ENCODE measurements around the gene TPSG1.
"Not testable (repeated sequence)": the region's sequence is repeated elsewhere in the genome, so short reads cannot be mapped to it uniquely, and the experiment has no call there.

TPSG1 gene

DNA sequence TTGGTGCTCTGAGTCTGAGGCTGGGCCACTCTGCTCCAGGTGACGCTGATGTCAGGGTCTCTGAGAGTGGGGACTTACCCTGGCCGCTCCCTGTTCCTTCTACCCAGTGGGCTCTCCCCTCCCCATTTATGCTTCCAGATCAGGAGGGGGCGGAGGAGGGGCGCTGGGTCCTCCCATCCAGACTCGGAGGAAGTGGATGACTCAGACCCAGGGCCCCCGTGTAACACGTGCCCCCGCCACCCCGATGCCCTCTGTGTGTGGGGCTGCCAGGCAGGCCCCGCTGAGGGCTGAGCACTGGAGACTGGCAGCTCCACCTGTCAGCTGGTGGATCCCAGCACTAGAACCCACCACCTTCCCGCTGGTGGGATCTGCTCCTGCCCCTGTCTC, 5.0 kb upstream of the TPSG1 start, which contains the start of gene TPSB2:
TSS of gene TPSB2 (minus strand) at position 101 of the 387 bp plus-strand sequence. CDS start 233 bp downstream, outside the sequence.
- not testable (repeated sequence) for DNase-seq

DNA sequence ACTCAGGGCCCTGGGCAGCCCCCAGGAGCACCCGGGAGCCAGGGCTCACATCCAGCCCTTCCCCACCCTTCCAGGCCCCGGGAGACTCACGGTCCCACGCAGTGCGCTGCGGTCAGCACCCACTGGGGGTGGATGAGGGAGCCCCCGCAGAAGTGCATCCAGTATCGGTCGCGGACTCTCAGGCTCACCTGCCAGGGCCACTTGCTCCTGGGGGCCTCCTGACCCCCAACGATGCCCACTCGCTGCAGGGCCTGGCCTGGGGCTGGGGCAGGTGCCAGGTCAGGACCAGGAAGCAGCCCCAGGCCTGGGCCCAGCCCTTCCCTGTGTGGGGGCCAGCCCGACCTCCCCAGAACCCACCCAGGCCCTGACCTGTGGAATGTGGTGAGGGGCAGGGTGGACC, 4.4 kb upstream of the TPSG1 start:
- DNase-seq = not testable (repeated sequence)

DNA sequence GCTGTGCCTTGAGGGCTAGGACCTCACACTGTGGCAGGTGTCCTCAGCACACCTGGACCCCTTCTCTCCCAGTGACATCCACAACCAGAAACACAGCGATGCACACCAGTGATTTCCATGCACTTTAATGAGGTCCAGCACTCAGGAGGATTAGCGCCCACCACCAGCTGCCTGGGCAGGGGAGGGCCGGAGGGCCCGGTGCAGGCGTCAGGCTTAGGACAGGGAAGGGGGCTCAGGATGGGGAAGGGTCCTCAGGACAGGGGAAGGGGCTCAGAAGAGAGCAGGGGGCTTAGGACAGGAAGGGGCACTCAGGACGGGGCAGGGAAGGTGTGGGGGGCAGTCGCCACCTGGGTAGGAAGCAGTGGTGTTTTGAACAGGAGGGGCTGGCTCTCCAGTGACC, 3.2 kb upstream of the TPSG1 start:
- DNase-seq = not testable (repeated sequence)

DNA sequence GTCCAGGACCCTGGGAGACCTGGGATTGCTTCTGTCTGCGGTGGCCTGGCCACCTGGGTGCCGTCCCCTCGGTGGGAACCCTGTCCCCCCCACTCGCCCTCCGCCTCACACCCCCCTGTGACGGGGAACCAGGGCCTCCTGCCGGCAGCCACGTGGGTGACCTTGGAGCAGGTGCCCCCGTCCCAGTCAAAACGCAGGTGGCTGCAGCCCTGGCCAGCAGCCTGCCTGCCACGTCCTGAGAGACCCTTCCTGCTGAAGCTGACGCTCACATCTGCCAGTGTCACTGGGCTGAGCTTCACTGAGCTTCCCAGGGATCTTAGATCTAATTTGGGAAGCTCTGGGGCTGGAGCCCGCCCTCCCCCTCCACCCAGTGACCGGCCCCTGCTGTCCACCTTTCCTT, 1.6 kb upstream of the TPSG1 start:
- DNase-seq = not testable (repeated sequence)

DNA sequence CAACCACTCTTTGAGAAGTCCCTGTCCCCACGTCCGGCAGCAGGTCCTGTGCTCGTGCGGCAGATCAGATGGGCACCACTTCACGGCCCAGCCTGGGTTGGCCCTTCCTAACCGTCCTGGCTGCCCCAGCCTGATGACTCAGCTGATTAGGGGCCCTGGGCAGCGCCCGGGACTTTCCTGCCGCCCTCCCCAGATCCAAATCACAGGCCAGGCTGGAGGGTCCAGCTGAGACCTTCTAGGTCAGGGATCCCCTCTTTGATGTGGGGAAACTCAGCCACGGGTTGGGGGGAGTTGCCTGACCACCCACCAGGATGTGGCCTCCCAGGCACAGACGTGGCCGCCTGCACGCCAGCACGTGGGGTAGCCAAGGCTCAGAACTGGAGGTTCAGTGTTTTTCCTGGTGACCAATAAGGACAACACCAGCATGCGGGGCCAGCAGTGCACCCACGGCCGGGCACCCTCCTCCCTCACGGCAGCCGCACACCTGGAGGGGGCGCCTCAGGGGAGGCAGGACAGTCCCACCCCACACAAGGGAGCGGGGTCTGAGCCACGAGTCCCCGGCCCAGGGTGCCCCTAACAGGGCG, 752 bp upstream of the TPSG1 start:
- not testable (repeated sequence) for DNase-seq

DNA sequence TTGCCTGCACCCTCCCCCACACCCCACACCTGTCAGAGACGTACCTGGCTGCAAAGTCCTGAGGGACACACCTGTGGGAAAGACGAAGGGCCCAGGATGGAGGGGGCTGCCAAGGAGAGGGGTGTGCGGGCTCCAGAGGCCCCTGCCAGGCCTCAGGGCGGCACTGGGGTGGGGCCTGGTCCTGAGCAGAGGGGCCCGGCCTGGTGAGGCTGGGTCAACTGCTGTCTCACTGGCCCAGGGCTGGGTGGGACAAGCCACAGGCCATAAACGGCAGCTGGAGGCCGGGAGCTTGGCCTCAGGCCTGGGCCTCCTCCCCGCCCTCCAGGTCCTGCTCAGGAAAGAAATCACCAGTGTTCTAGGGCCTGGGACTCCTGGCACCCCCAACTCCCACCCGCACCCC, 510 bp downstream of the TPSG1 start:
- no peak for DNase-seq

DNA sequence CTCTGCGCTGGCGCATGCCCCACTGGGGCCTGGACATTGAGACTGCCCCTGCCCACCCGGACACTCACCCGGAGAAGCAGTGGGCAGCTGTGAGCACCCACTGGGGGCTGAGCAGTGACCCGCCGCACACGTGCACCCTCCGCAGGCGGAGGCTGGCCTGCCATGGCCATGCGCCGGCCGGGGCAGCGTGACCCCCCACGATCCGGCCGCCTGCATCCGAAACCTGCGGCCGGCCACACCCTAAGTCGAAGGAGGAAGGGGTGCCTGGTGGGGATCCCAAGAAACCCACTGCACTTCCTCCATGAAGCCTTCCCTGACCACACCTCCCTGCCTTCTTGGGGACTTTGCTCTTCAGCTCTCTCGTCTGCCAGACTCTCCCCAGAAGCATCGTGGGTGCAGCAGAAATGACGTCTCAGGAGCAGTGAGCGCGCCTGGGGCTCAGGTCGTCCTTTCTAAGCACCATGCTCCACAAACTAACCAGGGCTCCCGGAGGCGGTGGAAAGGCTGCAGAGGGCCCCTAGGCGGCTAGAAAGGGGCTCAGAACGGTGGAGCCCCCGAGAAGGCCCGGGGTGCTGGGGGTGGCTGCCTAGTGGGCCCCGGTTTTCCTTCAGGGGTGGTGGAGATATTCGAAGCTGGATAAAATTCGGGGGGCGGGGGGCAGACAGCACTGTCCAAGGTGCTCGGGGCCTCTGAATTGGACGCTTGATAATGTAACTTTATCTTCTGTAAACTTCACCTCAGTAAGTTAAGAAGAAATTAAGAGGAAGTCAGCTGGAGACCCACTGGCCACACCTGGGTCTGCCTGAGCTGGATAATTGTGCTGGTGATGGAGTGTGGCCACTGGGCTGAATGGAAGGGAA, 1.5 kb downstream of the TPSG1 start:
- DNase-seq = no peak

DNA sequence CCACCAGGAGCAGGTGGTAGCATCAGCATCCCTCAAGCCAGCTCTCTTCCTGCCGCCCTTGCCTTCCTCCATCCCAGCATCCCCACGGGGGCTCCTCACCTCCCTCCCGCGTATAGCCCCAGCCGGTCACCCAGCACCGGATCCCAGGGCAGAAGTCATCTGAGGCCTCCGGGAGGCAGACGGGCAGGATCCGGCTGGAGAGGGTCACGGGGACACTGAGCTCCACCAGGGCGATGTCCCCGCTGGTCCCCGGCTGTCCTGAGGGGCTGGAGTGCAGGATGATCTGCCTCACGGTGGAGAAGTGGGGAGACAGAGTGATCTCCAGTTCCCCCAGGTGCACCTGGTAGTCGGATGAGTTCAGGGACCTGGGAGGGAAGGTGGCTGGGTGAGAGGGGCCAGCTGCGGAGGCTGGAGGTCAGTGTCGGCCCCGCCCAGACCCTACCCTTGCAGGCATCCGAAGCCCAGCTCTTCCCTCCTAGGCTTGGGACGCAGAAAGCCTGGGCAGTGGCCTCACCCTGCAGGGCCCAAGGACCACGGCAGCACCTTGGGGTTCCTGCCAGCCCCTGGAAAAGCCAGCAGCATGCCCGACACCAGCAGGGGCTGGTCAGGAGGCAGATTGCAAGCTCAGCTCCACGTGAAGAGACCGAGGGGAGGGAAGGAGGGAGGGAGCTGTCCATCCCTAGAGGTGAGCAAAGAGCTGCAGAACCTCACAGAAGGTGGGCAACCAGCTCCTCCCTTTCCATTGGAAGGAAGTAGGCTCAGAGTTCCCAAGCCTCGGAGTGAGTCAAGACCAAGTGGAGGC, 2.3 kb downstream of the TPSG1 start:
- DNase-seq = no peak

DNA sequence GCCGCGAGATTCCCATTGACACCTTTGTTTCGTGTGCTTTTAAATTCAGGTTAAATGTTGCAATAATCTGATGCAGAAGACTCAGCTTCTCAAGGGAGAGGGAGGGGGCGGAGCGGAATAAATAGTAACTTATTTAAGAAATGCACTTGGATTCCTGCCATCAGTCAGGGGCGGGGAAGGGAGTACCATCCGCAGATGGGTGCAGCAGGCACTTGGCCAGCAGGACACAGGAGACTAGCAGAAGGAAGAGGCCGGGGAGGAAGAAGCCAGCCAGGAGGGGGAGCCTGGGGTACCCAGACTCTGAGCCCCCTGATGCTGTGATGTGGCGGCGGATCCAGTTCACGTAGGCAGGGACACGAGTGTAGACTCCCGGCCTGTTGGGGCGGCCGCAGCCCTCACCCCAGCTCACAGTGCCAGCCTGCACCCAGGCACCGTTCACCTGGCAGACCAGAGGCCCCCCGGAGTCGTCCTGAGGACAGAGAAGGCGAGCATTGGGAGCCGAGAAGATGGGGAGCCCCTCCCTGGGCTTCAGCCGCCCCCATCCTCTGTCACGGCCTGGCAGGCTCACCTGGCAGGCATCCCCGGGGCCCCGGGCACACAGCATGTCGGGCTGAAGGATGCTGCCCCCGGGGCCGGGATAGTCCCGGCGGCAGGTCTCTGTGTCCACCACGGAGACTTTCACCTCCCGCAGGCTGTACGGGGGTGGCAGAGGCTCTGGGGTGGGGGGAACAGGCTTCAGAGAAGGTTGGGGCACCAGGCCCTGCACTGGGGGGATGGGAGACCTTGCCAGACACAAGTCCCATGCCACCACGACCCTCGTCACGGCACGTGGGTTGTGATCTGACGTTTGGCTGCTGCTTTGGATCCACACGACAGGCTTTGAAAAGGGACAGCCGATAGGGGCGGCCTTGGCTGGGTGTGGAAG, 3.2 kb downstream of the TPSG1 start:
- no peak for DNase-seq

DNA sequence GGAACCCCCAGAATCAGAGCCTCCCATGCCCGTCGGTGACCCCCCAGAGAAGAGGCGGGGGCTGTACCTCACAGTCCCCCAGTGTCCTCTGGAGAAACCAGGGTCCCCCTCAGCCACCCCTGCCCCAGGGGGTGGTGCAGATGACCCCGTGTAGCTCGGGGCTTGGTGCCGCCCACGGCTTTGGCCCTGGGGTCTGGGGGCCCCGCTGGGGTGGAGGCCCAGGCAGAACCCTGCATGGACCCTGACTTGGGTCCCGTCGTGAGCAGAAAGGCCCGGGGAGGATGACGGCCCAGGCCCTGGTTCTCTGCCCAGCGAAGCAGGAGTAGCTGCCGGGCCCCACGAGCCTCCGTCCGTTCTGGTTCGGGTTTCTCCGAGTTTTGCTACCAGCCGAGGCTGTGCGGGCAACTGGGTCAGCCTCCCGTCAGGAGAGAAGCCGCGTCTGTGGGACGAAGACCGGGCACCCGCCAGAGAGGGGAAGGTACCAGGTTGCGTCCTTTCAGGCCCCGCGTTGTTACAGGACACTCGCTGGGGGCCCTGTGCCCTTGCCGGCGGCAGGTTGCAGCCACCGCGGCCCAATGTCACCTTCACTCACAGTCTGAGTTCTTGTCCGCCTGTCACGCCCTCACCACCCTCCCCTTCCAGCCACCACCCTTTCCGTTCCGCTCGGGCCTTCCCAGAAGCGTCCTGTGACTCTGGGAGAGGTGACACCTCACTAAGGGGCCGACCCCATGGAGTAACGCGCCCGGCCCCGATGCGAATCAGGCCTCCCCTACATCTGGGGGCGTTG, 4.0 kb downstream of the TPSG1 start:
- DNase-seq = no peak

DNA sequence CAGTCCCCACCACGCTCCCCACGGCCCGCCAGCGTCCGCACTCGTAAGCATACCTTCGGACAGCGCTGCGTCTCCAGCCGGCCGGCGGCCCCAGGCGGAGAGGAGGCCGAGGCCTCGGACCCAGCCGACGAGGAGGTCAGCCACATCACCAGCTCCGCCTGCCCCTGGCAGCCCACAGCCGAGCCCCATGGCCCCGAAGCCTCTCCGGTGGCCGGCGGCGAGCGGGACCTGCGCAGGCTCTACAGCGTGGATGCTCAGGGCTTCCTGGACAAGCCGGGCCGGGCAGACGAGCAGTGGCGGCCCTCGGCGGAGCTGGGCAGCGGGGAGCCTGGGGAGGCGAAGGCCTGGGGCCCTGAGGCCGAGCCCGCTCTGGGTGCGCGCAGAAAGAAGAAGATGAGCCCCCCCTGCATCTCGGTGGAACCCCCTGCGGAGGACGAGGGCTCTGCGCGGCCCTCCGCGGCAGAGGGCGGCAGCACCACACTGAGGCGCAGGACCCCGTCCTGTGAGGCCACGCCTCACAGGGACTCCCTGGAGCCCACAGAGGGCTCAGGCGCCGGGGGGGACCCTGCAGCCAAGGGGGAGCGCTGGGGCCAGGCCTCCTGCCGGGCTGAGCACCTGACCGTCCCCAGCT, 4.9 kb downstream of the TPSG1 start:
- no peak for DNase-seq

DNA sequence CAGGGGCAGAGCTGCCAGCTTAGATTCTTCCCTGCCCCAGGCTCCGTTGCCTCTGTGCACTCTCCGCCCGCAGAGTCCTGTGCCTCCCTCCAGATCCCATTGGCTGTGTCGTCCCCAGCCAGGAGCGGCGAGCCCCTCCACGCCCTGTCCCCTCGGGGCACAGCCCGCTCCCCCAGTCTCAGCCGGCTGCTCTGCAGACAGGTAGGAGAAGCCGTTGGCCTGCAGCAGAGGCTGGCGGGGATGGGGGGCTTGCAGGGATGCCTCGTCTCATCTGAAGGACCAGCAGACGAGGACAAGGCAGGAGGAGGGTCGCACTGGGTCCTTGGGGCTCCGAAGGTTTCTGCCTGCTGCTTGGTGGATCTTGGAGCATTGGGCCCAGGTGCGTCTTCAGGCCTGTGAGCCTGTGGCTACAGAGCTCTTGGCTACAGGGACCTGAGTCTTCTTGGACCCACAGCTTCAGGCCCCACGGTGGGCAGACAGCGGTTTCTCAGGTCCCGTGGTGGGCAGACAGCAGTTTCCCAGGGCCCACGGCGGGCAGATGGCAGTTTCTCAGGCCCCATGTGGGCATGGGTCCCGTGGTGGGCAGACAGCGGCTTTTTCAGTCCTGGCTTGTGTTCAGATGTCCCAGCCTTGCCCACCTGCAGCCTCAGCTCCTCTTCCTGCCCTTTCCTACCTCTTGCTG, 6.0 kb downstream of the TPSG1 start:
- DNase-seq = no peak

DNA sequence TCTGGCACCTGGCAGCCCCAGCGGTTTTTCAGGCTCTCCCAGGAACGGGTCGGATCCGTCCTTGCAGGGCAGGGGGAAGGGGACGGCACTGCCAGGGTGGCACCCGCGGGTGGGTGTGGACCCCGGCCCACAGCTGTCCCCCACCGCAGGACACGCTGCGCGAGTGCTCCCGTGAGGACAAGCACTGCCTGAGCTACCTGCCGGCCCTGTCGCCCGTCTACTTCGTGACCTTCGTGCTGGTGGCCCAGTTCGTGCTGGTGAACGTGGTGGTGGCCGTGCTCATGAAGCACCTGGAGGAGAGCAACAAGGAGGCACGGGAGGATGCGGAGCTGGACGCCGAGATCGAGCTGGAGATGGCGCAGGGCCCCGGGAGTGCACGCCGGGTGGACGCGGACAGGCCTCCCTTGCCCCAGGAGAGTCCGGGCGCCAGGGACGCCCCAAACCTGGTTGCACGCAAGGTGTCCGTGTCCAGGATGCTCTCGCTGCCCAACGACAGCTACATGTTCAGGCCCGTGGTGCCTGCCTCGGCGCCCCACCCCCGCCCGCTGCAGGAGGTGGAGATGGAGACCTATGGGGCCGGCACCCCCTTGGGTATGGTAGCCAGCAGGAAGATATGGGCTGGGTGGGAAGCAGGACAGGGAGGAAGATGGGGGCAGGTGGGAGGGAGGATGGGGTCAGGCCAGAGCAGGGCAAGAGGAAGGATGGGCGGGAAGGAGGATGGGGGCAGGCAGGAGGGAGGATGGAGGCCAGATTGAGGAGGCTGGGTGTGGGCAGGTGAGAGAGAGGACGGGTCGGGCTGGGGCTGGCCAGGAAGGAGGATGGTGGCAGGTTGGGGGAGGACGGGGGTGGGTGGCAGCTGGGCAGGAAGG, 6.8 kb downstream of the TPSG1 start:
- no peak for DNase-seq

DNA sequence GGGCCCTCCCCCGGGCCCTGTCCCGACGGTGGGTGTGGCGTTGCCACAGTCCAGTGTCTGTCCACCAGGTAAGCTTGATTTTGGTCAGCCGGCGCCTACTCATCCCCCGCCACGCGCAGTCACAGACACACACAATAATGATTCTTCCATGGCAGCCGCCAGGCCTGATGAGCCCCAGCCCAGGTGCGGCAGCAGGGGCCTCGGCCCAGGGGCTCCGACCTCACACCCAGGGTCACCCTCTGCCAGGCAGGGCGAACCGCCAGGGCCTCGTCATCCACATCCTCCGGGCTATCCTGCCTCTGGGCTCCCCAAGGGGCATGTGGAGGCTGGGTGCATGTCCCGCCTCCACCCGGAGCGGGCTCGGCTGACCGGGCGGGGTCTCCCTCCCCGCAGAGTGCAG, 7.5 kb downstream of the TPSG1 start:
- no peak for DNase-seq

DNA sequence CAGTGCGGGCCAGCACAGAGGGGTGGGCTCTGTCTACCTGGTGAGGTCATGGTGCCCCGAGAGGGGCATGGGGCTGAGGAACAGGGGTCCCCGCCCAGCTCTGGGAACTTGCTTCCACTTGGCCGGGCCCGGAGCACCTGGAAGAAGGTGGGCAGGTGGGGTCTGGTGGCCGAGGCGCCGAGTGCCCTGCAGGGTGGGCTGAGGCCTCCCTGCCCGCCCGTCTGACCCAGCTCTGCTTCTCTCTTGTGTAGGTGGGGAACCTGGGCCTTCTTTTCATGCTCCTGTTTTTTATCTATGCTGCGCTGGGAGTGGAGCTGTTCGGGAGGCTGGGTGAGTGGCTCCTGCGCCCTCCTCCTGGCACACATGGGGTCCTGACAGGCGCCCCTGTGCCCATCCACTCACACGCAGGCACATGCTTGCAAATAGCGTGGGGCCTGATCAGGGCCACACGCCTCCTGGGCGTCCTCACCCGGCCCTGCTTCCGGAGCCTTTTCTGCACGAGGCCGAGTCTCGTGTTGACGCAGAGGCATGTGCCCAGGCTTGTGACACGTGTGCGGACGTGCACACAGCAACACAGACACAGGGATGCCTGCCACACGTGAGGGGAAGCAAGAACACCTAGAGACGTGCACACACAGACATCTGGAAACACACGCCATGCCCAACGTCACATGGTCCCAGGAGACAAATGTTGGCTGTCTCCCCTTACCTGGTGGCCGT, 8.2 kb downstream of the TPSG1 start:
- DNase-seq = no peak

DNA sequence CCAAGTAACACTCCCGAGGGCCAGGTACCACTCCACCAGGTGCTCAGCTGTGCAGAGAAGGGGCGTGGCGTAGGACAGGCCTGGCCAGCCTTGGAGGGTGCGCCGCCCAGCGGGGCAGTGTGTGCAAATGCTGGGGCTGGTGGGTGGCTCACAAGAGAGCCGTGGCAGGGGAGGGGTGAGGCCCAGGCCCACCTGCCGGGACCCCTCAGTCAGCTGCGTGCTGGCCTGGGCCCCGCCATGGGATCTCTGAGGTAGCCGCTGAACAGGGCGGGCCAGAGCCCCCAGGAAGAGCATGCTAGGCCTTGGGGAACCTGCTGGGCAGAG, 8.8 kb downstream of the TPSG1 start:
- DNase-seq = no peak

DNA sequence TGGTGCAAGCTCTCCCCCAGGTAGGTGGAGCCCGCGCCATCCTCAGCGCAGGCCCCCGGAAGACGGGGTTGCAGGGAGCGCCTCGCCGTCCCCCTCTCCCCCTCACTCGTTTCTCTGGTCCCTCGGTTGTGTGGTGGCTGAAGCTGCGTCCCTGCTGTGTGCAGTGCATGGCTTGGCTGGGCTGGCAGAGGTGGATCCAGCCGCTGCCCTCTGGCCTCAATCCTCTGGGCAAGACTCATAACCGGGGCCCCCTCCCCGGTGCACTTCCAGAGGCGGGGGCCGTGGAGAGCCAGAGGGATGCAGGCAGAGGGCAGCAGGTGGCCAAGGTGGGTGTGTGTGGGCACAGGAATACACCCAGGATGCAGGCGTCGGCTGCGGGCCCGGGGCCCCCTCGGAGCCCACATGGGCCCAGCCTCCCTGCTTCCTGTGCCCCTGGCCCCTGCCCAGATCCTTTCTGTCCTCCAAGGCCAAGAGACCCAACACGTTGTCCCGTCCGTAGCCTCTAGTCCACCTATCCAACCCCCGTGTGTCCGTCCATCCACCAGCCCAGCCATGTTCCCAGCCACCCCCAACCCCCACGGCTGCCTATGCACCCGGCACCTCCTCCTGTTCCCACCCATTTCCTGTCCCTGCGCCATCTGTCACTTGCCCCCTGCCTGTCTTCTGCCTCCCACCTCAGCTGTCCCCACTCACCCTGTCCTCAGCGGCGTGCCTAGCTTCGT, 9.3 kb downstream of the TPSG1 start:
- DNase-seq = no peak

DNA sequence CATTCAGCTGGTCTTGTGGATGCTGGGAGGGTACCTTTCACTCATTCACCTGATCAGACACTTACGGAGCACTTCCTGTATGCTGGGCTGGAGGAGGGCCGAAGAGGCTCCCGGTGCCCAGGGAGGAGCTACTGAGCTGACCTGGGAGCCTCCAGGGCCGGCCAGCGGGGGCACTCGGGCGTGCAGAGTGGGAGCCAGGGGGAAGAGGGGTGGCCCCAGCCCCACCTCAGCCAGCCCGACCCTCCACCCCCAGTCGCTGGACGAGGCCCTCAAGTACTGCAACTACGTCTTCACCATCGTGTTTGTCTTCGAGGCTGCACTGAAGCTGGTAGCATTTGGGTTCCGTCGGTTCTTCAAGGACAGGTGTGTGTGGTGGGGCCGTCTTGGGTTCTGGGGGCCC, 10.3 kb downstream of the TPSG1 start:
- no peak for DNase-seq

All from 8988T (cell line).